GM18861 (cell line): ENCODE measurements around the gene CD9.
A peak's percentile ranks its signal among the peaks of the same experiment; 100 is the strongest.

Source experiments
- ATAC-seq: cut with Tn5 transposase; IDR thresholded peaks from one replicate; pipeline ENCODE4 v1.9.1; 2021; ENCODE audit not compliant: unreplicated experiment

CD9 gene

GRCh38 chr12:6216581-6216980 is 16.4 kb downstream of the CD9 start:
- no peak for ATAC-seq

GRCh38 chr12:6218347-6218925 is 18.2 kb downstream of the CD9 start:
- ATAC-seq: no peak

GRCh38 chr12:6219980-6220379 is 19.8 kb downstream of the CD9 start:
- ATAC-seq: no peak

GRCh38 chr12:6221146-6221545 is 20.9 kb downstream of the CD9 start:
- no peak for ATAC-seq

GRCh38 chr12:6222078-6222654 is 22.0 kb downstream of the CD9 start:
- no peak for ATAC-seq

- ATAC-seq: no peak
Measured at GRCh38 chr12:6223545-6223944, 23.3 kb downstream of the CD9 start.

- ATAC-seq: no peak
Measured at GRCh38 chr12:6224550-6224949, 24.4 kb downstream of the CD9 start.

- ATAC-seq: no peak
Measured at GRCh38 chr12:6225630-6226001, 25.4 kb downstream of the CD9 start.

GRCh38 chr12:6226002-6226678 is 25.9 kb downstream of the CD9 start:
- no peak for ATAC-seq

GRCh38 chr12:6226679-6227051 is 26.5 kb downstream of the CD9 start:
- no peak for ATAC-seq

GRCh38 chr12:6228535-6229223 is 28.5 kb downstream of the CD9 start:
- no peak for ATAC-seq

GRCh38 chr12:6229224-6230218 is 29.3 kb downstream of the CD9 start:
- ATAC-seq: no peak

- peak; percentile 90 for ATAC-seq
Measured at GRCh38 chr12:6230321-6231110, 30.3 kb downstream of the CD9 start.

GRCh38 chr12:6231359-6232268 is 31.4 kb downstream of the CD9 start:
- ATAC-seq: no peak

GRCh38 chr12:6233121-6233971 is 33.1 kb downstream of the CD9 start:
- ATAC-seq: no peak

- no peak for ATAC-seq
Measured at GRCh38 chr12:6234214-6234613, 34.0 kb downstream of the CD9 start.

GRCh38 chr12:6234906-6235305 is 34.7 kb downstream of the CD9 start:
- no peak for ATAC-seq

GRCh38 chr12:6235499-6235898 is 35.3 kb downstream of the CD9 start:
- ATAC-seq: no peak
